HepG2 (cell line): ENCODE measurements around the gene MMS19. TPM values are rescaled to one million over a fixed set of nuclear protein-coding genes. Genes with fewer than 3 reads are reported as not detected.

Experiments used
- AFF4 ChIP-seq: sonication (generic); formaldehyde crosslinking; IDR thresholded peaks from 2 replicates; pipeline ENCODE4 v1.4.0; 2020; ENCODE audit warnings: missing genetic modification reagents
- BHLHE40 ChIP-seq: IDR thresholded peaks from 2 replicates; pipeline ENCODE4 v1.6.1; 2011; ENCODE audit warnings: low read length, improper control_type of control experiment
- CBX1 ChIP-seq: IDR thresholded peaks from one replicate; pipeline ENCODE4 v1.6.1; 2016; ENCODE audit warnings: antibody characterized with exemption, low read depth
- IRF2 ChIP-seq: IDR thresholded peaks from 2 replicates; pipeline ENCODE4 v1.6.1; 2018; ENCODE audit warnings: missing genetic modification reagents, missing compliant biosample characterization
- KLF9 ChIP-seq: IDR thresholded peaks from 2 replicates; pipeline ENCODE4 v1.6.1; 2016; ENCODE audit warnings: low read depth
- LCORL ChIP-seq, 2 experiments: fragments of 450-650 bp in 1 of 2; sonication (generic) in 1 of 2; formaldehyde crosslinking in 1 of 2; IDR thresholded peaks; 2 replicates each; pipeline versions ENCODE4 v1.5.0 to v1.6.1; 2017 to 2020; ENCODE audit warnings: antibody characterized with exemption in 1 of 2, missing genetic modification reagents in 1 of 2
- NFE2L2 ChIP-seq: fragments of 150-350 bp; IDR thresholded peaks from 2 replicates; pipeline ENCODE4 v1.6.1; 2014; ENCODE audit warnings: low read length
- PCBP2 ChIP-seq: fragments of 200-400 bp; formaldehyde crosslinking; optimal IDR thresholded peaks from 2 replicates; pipeline ENCODE3; 2018; ENCODE audit warnings: low read length, low read depth; ENCODE audit not compliant: poor library complexity, severe bottlenecking
- PITX1 ChIP-seq: sonication (generic); formaldehyde crosslinking; IDR thresholded peaks from 2 replicates; pipeline ENCODE4 v1.5.1; 2020; ENCODE audit warnings: mild to moderate bottlenecking, missing genetic modification reagents
- SIX4 ChIP-seq: sonication (generic); formaldehyde crosslinking; IDR thresholded peaks from 2 replicates; pipeline ENCODE4 v1.4.0; 2020; ENCODE audit warnings: missing genetic modification reagents
- TFE3 ChIP-seq: IDR thresholded peaks from 2 replicates; pipeline ENCODE4 v1.6.1; 2016
- THRA ChIP-seq: sonication (generic); formaldehyde crosslinking; IDR thresholded peaks from 2 replicates; pipeline ENCODE4 v1.4.0; 2020; ENCODE audit warnings: missing genetic modification reagents, borderline replicate concordance
- ZNF18 ChIP-seq: sonication (generic); formaldehyde crosslinking; IDR thresholded peaks from 2 replicates; pipeline ENCODE4 v1.8.0; 2022; ENCODE audit warnings: mild to moderate bottlenecking, missing genetic modification reagents; ENCODE audit not compliant: insufficient replicate concordance
- ZNF430 ChIP-seq: sonication (generic); formaldehyde crosslinking; IDR thresholded peaks from 2 replicates; pipeline ENCODE4 v1.9.0; 2021; ENCODE audit warnings: mild to moderate bottlenecking, missing genetic modification reagents
- ZNF510 ChIP-seq: sonication (generic); formaldehyde crosslinking; IDR thresholded peaks from 2 replicates; pipeline ENCODE4 v1.4.0; 2020; ENCODE audit warnings: low read depth, mild to moderate bottlenecking, missing genetic modification reagents
- ZNF513 ChIP-seq: sonication (generic); formaldehyde crosslinking; conservative IDR thresholded peaks from 2 replicates; pipeline ENCODE4 v1.5.0; 2020; ENCODE audit warnings: missing genetic modification reagents
- ZNF720 ChIP-seq: sonication (generic); formaldehyde crosslinking; IDR thresholded peaks from 2 replicates; pipeline ENCODE4 v1.4.0; 2020; ENCODE audit warnings: missing genetic modification reagents
- ZNF740 ChIP-seq: sonication (generic); formaldehyde crosslinking; IDR thresholded peaks from 2 replicates; pipeline ENCODE4 v1.4.0; 2020; ENCODE audit warnings: missing genetic modification reagents
- ZNF761 ChIP-seq: sonication (generic); formaldehyde crosslinking; conservative IDR thresholded peaks from 2 replicates; pipeline ENCODE4 v1.4.0; 2020; ENCODE audit warnings: mild to moderate bottlenecking, missing genetic modification reagents
- polyA plus RNA-seq, 8 experiments: library from polyadenylated mRNA; depleted of rRNA in 3 of 8; stranded (reverse) in 7 of 8; unstranded in 1 of 8; fragments of >200 nt; fragmentation: Illumina TruSeq in 4 of 8; extraction: Trizol in 4 of 8; gene quantifications; 2 replicates each; pipeline versions ENCODE4 v1.2.1 to v1.2.3, GENCODE V29; 2011 to 2016; ENCODE audit warnings: low read depth in 4 of 8, missing spikeins in 1 of 8, mixed read lengths in 1 of 8; ENCODE audit not compliant: insufficient read depth in 1 of 8
- total RNA-seq, 5 experiments: library from RNA; depleted of rRNA; stranded (reverse); fragments of >200 nt; fragmentation: Illumina TruSeq; extraction: Trizol; gene quantifications; 2 replicates each; pipeline ENCODE4 v1.2.3, GENCODE V29; 2016; ENCODE audit warnings: low read depth in 1 of 5

MMS19 gene
- total and polyA plus RNA-seq, 2 of the 13 experiments (the other 11 are each of a cell fraction or from before 2014, with no cell fraction given): 76.4 to 107 TPM

- no peak for TF ChIP-seq ZNF18 (CRISPR knock-in tag)
- TF ChIP-seq ZNF740 (CRISPR knock-in tag): no peak
- TF ChIP-seq IRF2 (CRISPR knock-in tag): no peak
- TF ChIP-seq SIX4 (CRISPR knock-in tag): no peak
- no peak for TF ChIP-seq ZNF513
- no peak for TF ChIP-seq THRA
- TF ChIP-seq KLF9 (CRISPR knock-in tag): no peak
- TF ChIP-seq ZNF720 (CRISPR knock-in tag): no peak
- TF ChIP-seq LCORL (IDR thresholded peaks at IDR 0.05): no peak
- peak; percentile 46; the same call in 1 of the 2 replicates for TF ChIP-seq LCORL (CRISPR knock-in tag; IDR thresholded peaks at IDR 0.05)
- TF ChIP-seq PITX1 (CRISPR knock-in tag): no peak
- TF ChIP-seq NFE2L2: no peak
- no peak for TF ChIP-seq ZNF761 (CRISPR knock-in tag)
- TF ChIP-seq ZNF430 (CRISPR knock-in tag): no peak
- no peak for TF ChIP-seq CBX1
- no peak for TF ChIP-seq ZNF510
- no peak for TF ChIP-seq TFE3 (CRISPR knock-in tag)
- no peak for TF ChIP-seq PCBP2
- TF ChIP-seq AFF4 (CRISPR knock-in tag): no peak
- no peak for TF ChIP-seq BHLHE40
Observed at GRCh38 chr10:97463363-97464132, 34.7 kb downstream of the MMS19 start (continued).
